ENCODE results near the gene SPTBN4.
A peak's percentile ranks its signal among the peaks of the same experiment; 100 is the strongest.

GRCh38 chr19:40444825-40445312, 21.9 kb upstream of the SPTBN4 start:
- TF ChIP-seq CTCF (IDR thresholded peaks at IDR 0.05) (peak in 2 of 4 experiments; percentile 27 to 58), POLR2A (IDR thresholded peaks at IDR 0.05) (no peak), POLR2AphosphoS5 (IDR thresholded peaks at IDR 0.05) (no peak), EP300 (IDR thresholded peaks at IDR 0.05) (no peak)

Data from gastroesophageal sphincter (tissue), 3 donors.